K562 (cell line): ENCODE data around the gene SEPHS2. TPM values are rescaled to one million over a fixed set of nuclear protein-coding genes. Genes with fewer than 3 reads are reported as not detected.

Experiments
- ATAC-seq: fragments of 200-7000 bp; cut with Tn5 transposase; 3 replicates; pipeline ENCODE4 v1.9.1; 2020; ENCODE audit warnings: moderate library complexity
- BruUV-seq: library from RNA; stranded (reverse); fragments of 400-500 nt; replicated peaks from 2 replicates; lab custom pipeline; 2021; lab: Mats Ljungman, UMichigan
- CTCF ChIA-PET: fragments of 300-600 bp; formaldehyde crosslinking; extraction: SDS; loops from one replicate; lab custom pipeline; 2021; ENCODE audit warnings: low intra/inter-chr PET ratio; lab: Yijun Ruan, JAX
- POLR2A ChIA-PET: fragments of 300-600, 350-650 bp; sonication (Branson Sonifier 250); formaldehyde crosslinking; extraction: SDS; loops from one replicate; lab custom pipeline; 2021; ENCODE audit warnings: antibody characterized with exemption, inconsistent platforms; lab: Yijun Ruan, JAX
- DNase-seq, 4 experiments: peaks; one replicate each; pipeline versions ENCODE4 v3.0.0 to v3.0.0-alpha.2; 2011 to 2018; ENCODE audit warnings: low spot score in 3 of 4, mixed read lengths in 3 of 4; ENCODE audit errors: extremely low read depth in 1 of 4
- FAIRE-seq: peaks from 2 replicates; lab custom pipeline; 2011; peaks lifted over from hg19 to GRCh38; lab: Jason Lieb, UNC
- H2AFZ ChIP-seq: 2 replicates; pipeline ENCODE4 v1.6.0; 2011; ENCODE audit warnings: low read depth, low read length, control low read depth, inconsistent platforms
- H3K27ac ChIP-seq: fragments of 200-600 bp; 3 replicates; pipeline ENCODE4 v1.8.0; 2011; ENCODE audit warnings: low read depth, mild to moderate bottlenecking, control low read depth, inconsistent platforms, low read length, moderate library complexity, mixed read lengths; ENCODE audit errors: extremely low read depth
- H3K27me3 ChIP-seq, 2 experiments: fragments of 300-600 bp in 1 of 2; 2 replicates in 1 of 2; 3 replicates in 1 of 2; pipeline versions ENCODE4 v1.6.0 to v1.8.0; 2011; ENCODE audit warnings: inconsistent platforms in 2 of 2, low read length in 2 of 2, mild to moderate bottlenecking in 1 of 2, mixed read lengths in 1 of 2, moderate library complexity in 1 of 2; ENCODE audit not compliant: control insufficient read depth in 2 of 2, insufficient read depth in 2 of 2
- H3K36me3 ChIP-seq: fragments of 300-600 bp; 3 replicates; pipeline ENCODE4 v1.8.0; 2011; ENCODE audit warnings: mild to moderate bottlenecking, low read length, inconsistent platforms; ENCODE audit not compliant: control insufficient read depth, insufficient read depth
- H3K4me1 ChIP-seq, 2 experiments: fragments of 200-600 bp in 1 of 2; replicated peaks in 1 of 2; 2 replicates in 1 of 2; 3 replicates in 1 of 2; pipeline versions ENCODE4 v1.5.1 to v1.8.0; 2011; ENCODE audit warnings: inconsistent platforms in 2 of 2, low read length in 2 of 2, mild to moderate bottlenecking in 1 of 2, mixed read lengths in 1 of 2, moderate library complexity in 1 of 2; ENCODE audit not compliant: control insufficient read depth in 2 of 2, insufficient read depth in 2 of 2
- H3K4me2 ChIP-seq: 2 replicates; pipeline ENCODE4 v1.6.1; 2011; ENCODE audit warnings: low read length, control low read depth, inconsistent platforms, mixed read lengths; ENCODE audit not compliant: insufficient read depth
- H3K4me3 ChIP-seq: fragments of 200-600 bp; sonication (generic), shearing (Covaris generic); 2 replicates; pipeline ENCODE4 v1.5.1; 2016; ENCODE audit warnings: control low read depth, inconsistent platforms
- H3K79me2 ChIP-seq: fragments of 200-600 bp; 3 replicates; pipeline ENCODE4 v1.8.0; 2011; ENCODE audit warnings: low read length, inconsistent platforms; ENCODE audit not compliant: control insufficient read depth, insufficient read depth
- H3K9ac ChIP-seq, 2 experiments: 2 replicates each; pipeline versions ENCODE4 v1.6.0 to v1.6.1; 2011; ENCODE audit warnings: low read depth in 2 of 2, low read length in 2 of 2, control low read depth in 1 of 2, inconsistent platforms in 1 of 2, mild to moderate bottlenecking in 1 of 2, mixed read lengths in 1 of 2; ENCODE audit not compliant: insufficient read depth in 1 of 2
- H3K9me1 ChIP-seq: one replicate; pipeline ENCODE4 v1.6.0; 2011; ENCODE audit warnings: inconsistent platforms, mild to moderate bottlenecking, low read length, moderate library complexity; ENCODE audit not compliant: control insufficient read depth, insufficient read depth
- H3K9me3 ChIP-seq: replicated peaks from 2 replicates; pipeline ENCODE4 v1.5.1; 2011; ENCODE audit warnings: low read depth, low read length, inconsistent platforms; ENCODE audit not compliant: control insufficient read depth, insufficient read depth
- H4K20me1 ChIP-seq: replicated peaks from 2 replicates; pipeline ENCODE4 v1.6.1; 2011; ENCODE audit warnings: low read length, inconsistent platforms, mixed read lengths; ENCODE audit not compliant: control insufficient read depth, insufficient read depth
- BRD4 ChIP-seq: fragments of 200-600 bp; sonication (generic); IDR thresholded peaks from 2 replicates; pipeline ENCODE4 v1.6.1; 2017; ENCODE audit warnings: inconsistent platforms
- DDX20 ChIP-seq: fragments of 450-650 bp; IDR thresholded peaks from 2 replicates; pipeline ENCODE4 v1.6.1; 2016; ENCODE audit warnings: missing genetic modification characterization, low read depth, mild to moderate bottlenecking, missing compliant biosample characterization, moderate library complexity
- DPF2 ChIP-seq: fragments of 450-650 bp; IDR thresholded peaks from 2 replicates; pipeline ENCODE4 v1.6.1; 2016
- E2F5 ChIP-seq: sonication (generic); formaldehyde crosslinking; IDR thresholded peaks from 2 replicates; pipeline ENCODE4 v1.8.0; 2022; ENCODE audit warnings: mild to moderate bottlenecking, missing genetic modification reagents
- EWSR1 ChIP-seq: fragments of 450-650 bp; IDR thresholded peaks from 2 replicates; pipeline ENCODE4 v1.6.1; 2018; ENCODE audit warnings: borderline replicate concordance, mild to moderate bottlenecking, low read depth, moderate library complexity; ENCODE audit not compliant: partially characterized antibody
- ILK ChIP-seq: fragments of 450-650 bp; IDR thresholded peaks from 2 replicates; pipeline ENCODE4 v1.6.1; 2016; ENCODE audit warnings: missing genetic modification characterization, low read depth, mild to moderate bottlenecking, missing compliant biosample characterization, moderate library complexity, borderline replicate concordance
- IRF2 ChIP-seq: sonication (generic); formaldehyde crosslinking; IDR thresholded peaks from 2 replicates; pipeline ENCODE4 v1.8.1; 2022; ENCODE audit warnings: mild to moderate bottlenecking, missing genetic modification reagents
- NKRF ChIP-seq: fragments of 450-650 bp; IDR thresholded peaks from 2 replicates; pipeline ENCODE4 v1.6.1; 2016; ENCODE audit warnings: borderline replicate concordance
- PHB ChIP-seq: fragments of 250-450 bp; sonication (Bioruptor Pico); IDR thresholded peaks from 2 replicates; pipeline ENCODE4 v1.5.0; 2021
- POLR2G ChIP-seq: fragments of 200-400 bp; formaldehyde crosslinking; IDR thresholded peaks from 2 replicates; pipeline ENCODE4 v1.6.1; 2017; ENCODE audit warnings: low read depth, mild to moderate bottlenecking, antibody characterized with exemption, low read length, moderate library complexity
- RBM22 ChIP-seq: fragments of 200-400 bp; formaldehyde crosslinking; IDR thresholded peaks from 2 replicates; pipeline ENCODE4 v1.6.1; 2018; ENCODE audit warnings: low read length, low read depth; ENCODE audit not compliant: poor library complexity, severe bottlenecking
- XRCC3 ChIP-seq: fragments of 450-650 bp; IDR thresholded peaks from 2 replicates; pipeline ENCODE4 v1.6.1; 2017; ENCODE audit warnings: mild to moderate bottlenecking, moderate library complexity
- ZKSCAN8 ChIP-seq: fragments of 200-800 bp; sonication (Bioruptor generic); IDR thresholded peaks from 2 replicates; pipeline ENCODE4 v1.6.1; 2016; ENCODE audit warnings: missing genetic modification characterization, missing compliant biosample characterization
- WGBS: fragments of 100-300 bp; shearing (Covaris generic); methylation state at CpG from one replicate; pipeline ENCODE4 v1.1.6; 2016; ENCODE audit warnings: low coverage, mixed read lengths; ENCODE audit not compliant: insufficient coverage; ENCODE audit errors: missing lambda C conversion rate; 5-methylcytosine and 5-hydroxymethylcytosine counted together
- in situ Hi-C: fragments of 300-500 bp; cut with MboI; formaldehyde crosslinking; loops from 4 replicates; pipeline ENCODE4 v1.15.0; 2018; ENCODE audit warnings: inconsistent platforms, mixed read lengths
- intact Hi-C: fragments of 100-400 bp; cut with micrococcal nuclease; formaldehyde crosslinking; loops from 2 replicates; pipeline ENCODE4 v1.14.2; 2022
- polyA plus RNA-seq, 8 experiments: library from polyadenylated mRNA; depleted of rRNA in 4 of 8; stranded (reverse) in 5 of 8; unstranded in 3 of 8; fragments of >200 nt; fragmentation: Nextera tagmentation in 2 of 8; fragmentation: Illumina TruSeq in 1 of 8; extraction: Ambion mirVana in 2 of 8; extraction: Trizol in 1 of 8; gene quantifications; 2 replicates each; pipeline versions ENCODE4 v1.2.1 to v1.2.3, GENCODE V29; 2011 to 2014; ENCODE audit warnings: inconsistent platforms in 1 of 8, missing spikeins in 1 of 8
- total RNA-seq, 7 experiments: library from RNA; depleted of rRNA in 6 of 7; stranded (reverse); fragments of >200 nt in 6 of 7; fragmentation: Illumina TruSeq in 2 of 7; extraction: Trizol in 2 of 7; gene quantifications; 2 replicates each; pipeline versions ENCODE4 v1.2.1 to v1.2.3, GENCODE V29; 2011 to 2021; ENCODE audit warnings: low replicate concordance in 1 of 7

SEPHS2 gene
- total and polyA plus RNA-seq, 9 of the 15 experiments (the other 6 are each of a cell fraction or from before 2014, with no cell fraction given): 20.9 to 90.6 (median 43.4) TPM

GRCh38 chr16:30414159-30414558, 31.5 kb downstream of the SEPHS2 start:
- POLR2A ChIA-PET: interaction anchor here (0.6 kb wide), 2 partner anchors 280 to 347 kb away, joined by 3 read pairs; no protein-coding TSS in a partner anchor
- H3K4me1 ChIP-seq: peaks cover 3 to 6% of the 10 kb centered on the region in 2 experiments; a peak in 4 of 5 replicates
- no peaks in the 10 kb centered on the region for H3K9me1 ChIP-seq
- H3K4me3 ChIP-seq: no peak overlapping the region
- H3K27me3 ChIP-seq: no peaks in the 10 kb centered on the region
- H3K27ac ChIP-seq: 0 out of 3 replicates have a peak overlapping the region, but pooled peaks have one; percentile 16
- no peak overlapping the region for H3K4me2 ChIP-seq
- H3K36me3 ChIP-seq: peaks cover 71% of the 10 kb centered on the region
- TF ChIP-seq XRCC3: no peak
- no peak for TF ChIP-seq ZKSCAN8 (CRISPR knock-in tag)
- DNase-seq: no peak
- H3K79me2 ChIP-seq: peaks cover 31% of the 10 kb centered on the region
- 88% methylated on average over 5 of the region's 5 CpGs for WGBS
- CTCF ChIA-PET: no interaction called here
- no peaks in the 10 kb centered on the region for H3K9me3 ChIP-seq
- BruUV-seq: no TSS peak
- FAIRE-seq: no peak
- no peak for ATAC-seq
- intact Hi-C loops (no loop called here), in situ Hi-C loops (no loop called here)
- H4K20me1 ChIP-seq: no peaks in the 10 kb centered on the region
- H3K9ac ChIP-seq: no peak overlapping the region
- H2AFZ ChIP-seq: no peak overlapping the region

GRCh38 chr16:30413112-30413806, 32.4 kb downstream of the SEPHS2 start:
- ChIA-PET CTCF (no interaction called here), POLR2A (no interaction called here)
- FAIRE-seq (no peak), ATAC-seq (no peak), DNase-seq (no peak)
- H3K27ac ChIP-seq: no peak overlapping the region
- no peak overlapping the region for H3K9ac ChIP-seq
- H4K20me1 ChIP-seq: no peaks in the 10 kb centered on the region
- WGBS: 83% methylated on average over 6 of the region's 6 CpGs
- H3K36me3 ChIP-seq: peaks cover 67% of the 10 kb centered on the region
- no peaks in the 10 kb centered on the region for H3K27me3 ChIP-seq
- H2AFZ ChIP-seq: no peak overlapping the region
- peaks cover 7 to 8% of the 10 kb centered on the region in 2 experiments; a peak in 4 of 5 replicates for H3K4me1 ChIP-seq
- peaks cover 37% of the 10 kb centered on the region for H3K79me2 ChIP-seq
- H3K9me1 ChIP-seq: no peaks in the 10 kb centered on the region
- intact Hi-C loops (no loop called here), in situ Hi-C loops (no loop called here)
- H3K9me3 ChIP-seq: no peaks in the 10 kb centered on the region
- H3K4me2 ChIP-seq: no peak overlapping the region
- BruUV-seq: no TSS peak
- no peak overlapping the region for H3K4me3 ChIP-seq
- TF ChIP-seq E2F5 (CRISPR knock-in tag) (no peak), EWSR1 (no peak), POLR2G (no peak), NKRF (no peak), DPF2 (no peak), DDX20 (tag) (no peak), RBM22 (no peak), IRF2 (CRISPR knock-in tag) (no peak), PHB (CRISPR knock-in tag) (no peak), ILK (no peak), BRD4 (no peak)
